Measurements from ENCODE around the gene GPX4. TPM values are rescaled to one million over a fixed set of nuclear protein-coding genes. Genes with fewer than 3 reads are reported as not detected.

Gene GPX4
- total and polyA plus RNA-seq, 8 donors, result 90.0 to 710 (median 348) TPM

DNA sequence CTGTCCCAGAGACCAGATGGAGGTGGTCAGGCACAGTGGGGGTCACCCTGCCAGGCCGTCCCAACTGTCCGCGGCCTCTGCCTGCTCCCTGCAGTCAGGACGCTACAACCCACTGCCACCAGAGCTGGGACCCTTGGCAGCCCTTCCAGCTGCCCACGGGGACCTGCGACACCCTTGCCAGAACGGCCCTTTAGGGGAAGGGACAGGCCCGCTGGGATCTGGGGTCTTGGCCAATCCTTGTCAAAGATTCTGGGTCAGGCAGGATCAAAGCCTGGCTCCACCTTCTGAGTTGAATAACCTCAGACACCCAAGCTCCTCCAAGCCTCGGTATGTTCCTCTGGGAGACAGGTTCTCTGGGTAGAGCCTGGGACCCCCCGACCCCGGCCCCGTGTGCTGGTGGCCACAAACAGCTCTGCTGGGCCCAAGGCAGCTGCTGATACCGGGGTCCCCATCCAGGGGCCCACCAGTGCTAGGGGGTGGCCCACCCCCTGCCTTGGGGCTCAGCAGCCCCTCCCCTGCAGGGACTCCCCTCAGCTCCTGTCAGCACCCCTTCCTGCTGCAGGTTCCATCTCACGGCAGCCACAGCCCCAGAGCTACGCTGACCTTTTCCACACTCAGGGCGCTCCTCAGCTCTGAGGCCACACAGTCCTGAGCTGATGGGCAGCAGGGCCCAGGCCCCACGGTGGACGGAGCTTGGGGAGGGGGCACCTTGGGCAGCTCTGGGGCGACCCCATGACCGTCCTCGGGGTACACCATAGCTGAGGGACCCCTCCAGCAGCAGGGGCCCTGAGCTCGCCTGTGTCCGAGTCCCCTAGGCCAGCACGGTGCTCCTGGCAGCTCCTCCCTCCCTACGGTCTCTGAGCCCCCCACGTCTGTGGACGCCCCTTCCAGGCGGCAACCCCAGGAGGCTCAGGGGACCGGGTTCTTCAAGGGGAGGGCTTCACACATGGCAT, 51.8 kb downstream of the GPX4 start:
- Histone ChIP-seq H3K9me3 (no peaks in the 10 kb centered on the region), H3K27me3 (no peaks in the 10 kb centered on the region), H3K4me1 (peaks cover 26 to 80% (median 40%) of the 10 kb centered on the region in 4 donors), H3K4me3 (peak overlapping the region in 3 of 4 donors; percentile 20 to 35 (median 31)), H3K36me3 (peaks cover 16 to 73% (median 58%) of the 10 kb centered on the region in 4 donors), H3K27ac (peak overlapping the region; percentile 74 to 93 (median 89))
- no peak for DNase-seq
- intact Hi-C loops (cut with DNase I; ENCODE audit: low total_unique reads), result no loop called here
- no peak for TF ChIP-seq POLR2A (IDR thresholded peaks at IDR 0.05)
- TF ChIP-seq EP300 (IDR thresholded peaks at IDR 0.05), result no peak
- 69 to 77% (median 74%) methylated on average over 17 to 29 of the region's 29 CpGs for WGBS, 5 donors

Other genes with a start within 250 kb of the GPX4 start
- 1,000 to 10,000 TPM in 1 of 5 donors, 100 to 1,000 TPM in 3, 10 to 100 TPM in 1; 36.6 to 1,275 (median 118) TPM for gene CFD, start 244.3 kb upstream of the GPX4 start, total RNA-seq
- 100 to 1,000 TPM in 2 of 3 donors, 10 to 100 TPM in 1; 48.7 to 204 (median 140) TPM for gene CFD, start 244.3 kb upstream of the GPX4 start, polyA plus RNA-seq
- gene MED16, start 210.8 kb upstream of the GPX4 start, total RNA-seq, result 100 to 1,000 TPM in 2 of 5 donors, 10 to 100 TPM in 3; 16.7 to 126 (median 82.1) TPM
- gene MED16, start 210.8 kb upstream of the GPX4 start, polyA plus RNA-seq, result 10 to 100 TPM; 49.0 to 74.0 (median 54.7) TPM
- gene RNU6-9, start 210.5 kb upstream of the GPX4 start, total RNA-seq, result not detected
- not detected for gene RNU6-9, start 210.5 kb upstream of the GPX4 start, polyA plus RNA-seq
- 10 to 100 TPM in 3 of 5 donors, 1 to 10 TPM in 2; 5.8 to 62.0 (median 29.7) TPM for gene R3HDM4, start 190.8 kb upstream of the GPX4 start, total RNA-seq
- gene R3HDM4, start 190.8 kb upstream of the GPX4 start, polyA plus RNA-seq, result 10 to 100 TPM; 47.1 to 63.8 (median 60.0) TPM
- gene KISS1R, start 186.7 kb upstream of the GPX4 start, total RNA-seq, result not detected
- gene KISS1R, start 186.7 kb upstream of the GPX4 start, polyA plus RNA-seq, result not detected
- 10 to 100 TPM in 2 of 5 donors, 1 to 10 TPM in 2, not detected in 1; 1.8 to 23.5 (median 8.6) TPM for gene ARID3A, start 178.0 kb upstream of the GPX4 start, total RNA-seq
- gene ARID3A, start 178.0 kb upstream of the GPX4 start, polyA plus RNA-seq, result 1 to 10 TPM; 1.1 to 4.3 (median 2.1) TPM
- gene WDR18, start 119.6 kb upstream of the GPX4 start, total RNA-seq, result 100 to 1,000 TPM in 2 of 5 donors, 10 to 100 TPM in 3; 19.1 to 410 (median 67.7) TPM
- 10 to 100 TPM; 44.4 to 81.3 (median 51.9) TPM for gene WDR18, start 119.6 kb upstream of the GPX4 start, polyA plus RNA-seq
- gene GRIN3B, start 103.6 kb upstream of the GPX4 start, total RNA-seq, result not detected
- gene GRIN3B, start 103.6 kb upstream of the GPX4 start, polyA plus RNA-seq, result under 1 TPM in 1 of 3 donors, not detected in 2; 0.03 TPM
- 100 to 1,000 TPM in 4 of 5 donors, 10 to 100 TPM in 1; 59.7 to 536 (median 338) TPM for gene TMEM259, start 82.9 kb upstream of the GPX4 start, total RNA-seq
- 100 to 1,000 TPM in 1 of 3 donors, 10 to 100 TPM in 2; 60.5 to 199 (median 89.2) TPM for gene TMEM259, start 82.9 kb upstream of the GPX4 start, polyA plus RNA-seq
- gene RNU6-2, start 82.5 kb upstream of the GPX4 start, total RNA-seq, result not detected
- gene RNU6-2, start 82.5 kb upstream of the GPX4 start, polyA plus RNA-seq, result not detected
- gene CNN2, start 77.4 kb upstream of the GPX4 start, total RNA-seq, result 10 to 100 TPM in 4 of 5 donors, 1 to 10 TPM in 1; 7.0 to 98.5 (median 56.4) TPM
- gene CNN2, start 77.4 kb upstream of the GPX4 start, polyA plus RNA-seq, result 10 to 100 TPM; 85.1 to 93.9 (median 91.8) TPM
- 100 to 1,000 TPM in 1 of 5 donors, 10 to 100 TPM in 3, 1 to 10 TPM in 1; 5.1 to 144 (median 38.8) TPM for gene ABCA7, start 63.9 kb upstream of the GPX4 start, total RNA-seq
- 10 to 100 TPM; 14.2 to 31.6 (median 22.0) TPM for gene ABCA7, start 63.9 kb upstream of the GPX4 start, polyA plus RNA-seq
- 100 to 1,000 TPM in 1 of 5 donors, 10 to 100 TPM in 4; 14.3 to 211 (median 22.3) TPM for gene ARHGAP45, start 36.8 kb upstream of the GPX4 start, total RNA-seq
- 10 to 100 TPM; 12.2 to 15.4 (median 14.0) TPM for gene ARHGAP45, start 36.8 kb upstream of the GPX4 start, polyA plus RNA-seq
- gene POLR2E, start 8.6 kb upstream of the GPX4 start, total RNA-seq, result 100 to 1,000 TPM in 1 of 5 donors, 10 to 100 TPM in 4; 24.5 to 361 (median 40.6) TPM
- 100 to 1,000 TPM; 109 to 128 (median 123) TPM for gene POLR2E, start 8.6 kb upstream of the GPX4 start, polyA plus RNA-seq
- 10 to 100 TPM; 19.3 to 74.7 (median 63.5) TPM for gene SBNO2, start 70.3 kb downstream of the GPX4 start, total RNA-seq
- gene SBNO2, start 70.3 kb downstream of the GPX4 start, polyA plus RNA-seq, result 10 to 100 TPM; 16.3 to 36.1 (median 23.6) TPM
- 100 to 1,000 TPM in 1 of 5 donors, 10 to 100 TPM in 4; 55.1 to 368 (median 82.3) TPM for gene STK11, start 101.8 kb downstream of the GPX4 start, total RNA-seq
- gene STK11, start 101.8 kb downstream of the GPX4 start, polyA plus RNA-seq, result 10 to 100 TPM; 43.1 to 65.3 (median 48.8) TPM
- gene CBARP, start 134.0 kb downstream of the GPX4 start, total RNA-seq, result 1 to 10 TPM in 2 of 5 donors, not detected in 3; 1.3 to 8.9 TPM
- gene CBARP, start 134.0 kb downstream of the GPX4 start, polyA plus RNA-seq, result under 1 TPM in 2 of 3 donors, not detected in 1; 0.19 to 0.28 TPM
- gene ATP5F1D, start 137.8 kb downstream of the GPX4 start, total RNA-seq, result 100 to 1,000 TPM in 2 of 5 donors, 10 to 100 TPM in 3; 26.4 to 905 (median 37.9) TPM
- 100 to 1,000 TPM; 355 to 508 (median 358) TPM for gene ATP5F1D, start 137.8 kb downstream of the GPX4 start, polyA plus RNA-seq
- 100 to 1,000 TPM in 1 of 5 donors, 10 to 100 TPM in 4; 31.6 to 118 (median 54.6) TPM for gene MIDN, start 144.6 kb downstream of the GPX4 start, total RNA-seq
- 10 to 100 TPM; 17.0 to 29.2 (median 21.0) TPM for gene MIDN, start 144.6 kb downstream of the GPX4 start, polyA plus RNA-seq
- 100 to 1,000 TPM; 250 to 520 (median 327) TPM for gene CIRBP, start 165.3 kb downstream of the GPX4 start, total RNA-seq
- 100 to 1,000 TPM; 307 to 686 (median 385) TPM for gene CIRBP, start 165.3 kb downstream of the GPX4 start, polyA plus RNA-seq
- 100 to 1,000 TPM in 2 of 5 donors, 10 to 100 TPM in 2, 1 to 10 TPM in 1; 6.2 to 240 (median 23.7) TPM for gene FAM174C, start 171.5 kb downstream of the GPX4 start, total RNA-seq
- 100 to 1,000 TPM in 1 of 3 donors, 10 to 100 TPM in 2; 75.8 to 102 (median 80.3) TPM for gene FAM174C, start 171.5 kb downstream of the GPX4 start, polyA plus RNA-seq
- gene EFNA2, start 181.9 kb downstream of the GPX4 start, total RNA-seq, result 10 to 100 TPM in 1 of 5 donors, under 1 TPM in 1, not detected in 3; 0.55 to 21.1 TPM
- gene EFNA2, start 181.9 kb downstream of the GPX4 start, polyA plus RNA-seq, result under 1 TPM in 1 of 3 donors, not detected in 2; 0.15 TPM

Data from stomach (tissue), 9 donors.